Rectal smooth muscle tissue (tissue), 1 donor: ENCODE measurements around the gene BAG5.

ENCODE experiments used
- H3K27ac ChIP-seq: one replicate; pipeline ENCODE4 v1.7.0; 2013; ENCODE audit warnings: low read depth, low read length, inconsistent platforms
- H3K27me3 ChIP-seq: one replicate; pipeline ENCODE4 v1.7.0; 2013; ENCODE audit warnings: low read length; ENCODE audit not compliant: control insufficient read depth, insufficient read depth
- H3K36me3 ChIP-seq: one replicate; pipeline ENCODE4 v1.7.0; 2013; ENCODE audit warnings: low read length; ENCODE audit not compliant: control insufficient read depth, insufficient read depth
- H3K4me1 ChIP-seq: one replicate; pipeline ENCODE4 v1.7.0; 2013; ENCODE audit warnings: low read length; ENCODE audit not compliant: control insufficient read depth, insufficient read depth
- H3K4me3 ChIP-seq: one replicate; pipeline ENCODE4 v1.7.0; 2013; ENCODE audit warnings: low read length
- H3K9ac ChIP-seq: one replicate; pipeline ENCODE4 v1.7.0; 2013; ENCODE audit warnings: low read length

Gene BAG5

DNA sequence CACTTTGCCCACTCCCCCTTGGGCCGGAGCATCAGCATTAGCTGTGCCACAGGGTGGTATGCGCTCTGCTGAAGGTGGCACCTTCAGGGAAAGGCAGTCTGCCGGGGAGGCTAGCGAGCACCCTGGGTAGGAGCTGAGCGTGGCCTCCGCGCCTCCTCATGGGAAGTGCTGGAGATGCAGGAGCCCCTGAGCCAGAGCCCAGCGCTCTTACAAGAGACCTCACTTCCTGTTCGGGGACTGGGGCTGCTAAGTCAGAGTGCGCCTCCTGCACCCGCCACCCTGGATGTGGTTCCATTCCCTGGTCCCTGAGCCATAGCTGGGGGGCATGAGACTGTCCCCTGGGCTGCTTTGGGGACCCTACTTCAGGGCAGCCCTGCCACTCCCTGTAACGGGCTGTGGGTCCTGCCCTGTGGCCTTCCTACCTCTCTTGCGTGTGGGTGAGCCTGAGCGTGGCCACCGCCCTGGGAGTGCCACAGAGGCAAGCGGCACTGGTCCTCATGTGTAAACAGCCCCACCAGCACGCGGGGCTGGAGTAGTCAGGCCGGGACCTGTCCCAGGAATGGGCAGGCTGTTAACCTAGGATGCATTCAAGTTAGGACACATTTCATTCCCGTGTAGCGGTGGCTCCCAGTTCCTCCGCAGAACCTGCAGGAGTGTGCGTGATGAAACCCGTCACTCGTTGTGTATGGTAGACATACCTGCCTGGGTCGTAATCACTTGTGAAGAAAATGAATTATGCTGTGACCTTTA is 19.7 kb upstream of the BAG5 start:
- H3K27ac ChIP-seq: no peak overlapping the region
- no peaks in the 10 kb centered on the region for H3K27me3 ChIP-seq
- H3K36me3 ChIP-seq: no peaks in the 10 kb centered on the region
- H3K4me3 ChIP-seq: no peak overlapping the region
- H3K9ac ChIP-seq: no peak overlapping the region
- peaks cover 1% of the 10 kb centered on the region for H3K4me1 ChIP-seq

DNA sequence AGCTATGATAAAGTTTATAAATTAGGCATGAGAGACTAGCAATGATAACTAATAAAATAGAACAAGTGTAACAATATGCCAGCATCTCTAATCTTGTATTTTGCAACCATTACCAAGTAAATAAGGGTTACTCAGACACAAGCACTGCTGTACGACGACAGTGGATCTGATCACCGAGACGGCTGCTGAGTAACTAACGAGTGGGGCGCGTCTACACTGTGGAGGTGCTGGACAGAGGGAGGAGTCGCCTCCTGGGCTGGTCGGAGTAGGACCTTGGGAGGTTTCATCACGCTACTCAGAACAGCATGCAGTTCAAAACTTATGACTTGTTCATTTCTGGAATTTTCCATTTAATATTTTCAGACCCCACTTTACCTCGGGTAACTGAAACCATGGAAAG is 18.7 kb upstream of the BAG5 start:
- Histone ChIP-seq H3K27me3 (no peaks in the 10 kb centered on the region), H3K27ac (no peak overlapping the region), H3K4me1 (peaks cover 10% of the 10 kb centered on the region), H3K36me3 (no peaks in the 10 kb centered on the region), H3K9ac (no peak overlapping the region), H3K4me3 (no peak overlapping the region)

DNA sequence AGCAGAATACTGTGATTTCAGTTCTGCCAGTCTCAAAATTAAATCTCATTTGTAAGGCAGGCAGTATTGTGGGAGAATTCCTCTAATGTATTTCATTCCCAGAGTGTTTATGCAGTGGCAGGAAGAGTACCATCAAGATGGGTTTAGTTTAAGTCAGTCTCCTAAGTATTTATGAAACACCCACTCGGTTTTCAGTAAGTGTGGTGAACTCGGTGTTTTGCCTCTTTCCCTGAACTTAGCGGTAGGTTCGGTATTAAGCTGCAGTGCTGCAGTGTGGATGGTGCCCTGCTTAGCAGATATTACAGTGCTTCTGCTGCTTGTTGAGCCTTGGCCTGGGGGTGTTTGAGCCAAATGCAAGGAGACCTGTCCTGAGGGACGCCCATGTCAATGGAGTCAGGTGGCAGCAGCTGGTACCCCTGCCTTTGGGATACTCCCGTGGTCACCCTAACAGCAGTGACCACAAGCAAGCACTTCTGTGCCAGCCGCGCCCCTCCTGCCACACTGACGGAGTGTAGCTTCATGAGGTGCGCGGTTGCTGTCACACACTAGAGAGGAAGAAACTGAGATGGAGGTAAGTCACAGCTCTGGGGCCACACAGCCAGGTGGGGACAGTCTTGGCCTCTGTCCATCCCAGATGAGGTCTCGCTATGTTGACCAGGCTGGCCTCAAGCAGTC is 16.1 kb upstream of the BAG5 start:
- H3K27ac ChIP-seq: no peak overlapping the region
- peaks cover 10% of the 10 kb centered on the region for H3K36me3 ChIP-seq
- H3K4me1 ChIP-seq: peaks cover 13% of the 10 kb centered on the region
- H3K27me3 ChIP-seq: no peaks in the 10 kb centered on the region
- H3K9ac ChIP-seq: no peak overlapping the region
- H3K4me3 ChIP-seq: no peak overlapping the region

DNA sequence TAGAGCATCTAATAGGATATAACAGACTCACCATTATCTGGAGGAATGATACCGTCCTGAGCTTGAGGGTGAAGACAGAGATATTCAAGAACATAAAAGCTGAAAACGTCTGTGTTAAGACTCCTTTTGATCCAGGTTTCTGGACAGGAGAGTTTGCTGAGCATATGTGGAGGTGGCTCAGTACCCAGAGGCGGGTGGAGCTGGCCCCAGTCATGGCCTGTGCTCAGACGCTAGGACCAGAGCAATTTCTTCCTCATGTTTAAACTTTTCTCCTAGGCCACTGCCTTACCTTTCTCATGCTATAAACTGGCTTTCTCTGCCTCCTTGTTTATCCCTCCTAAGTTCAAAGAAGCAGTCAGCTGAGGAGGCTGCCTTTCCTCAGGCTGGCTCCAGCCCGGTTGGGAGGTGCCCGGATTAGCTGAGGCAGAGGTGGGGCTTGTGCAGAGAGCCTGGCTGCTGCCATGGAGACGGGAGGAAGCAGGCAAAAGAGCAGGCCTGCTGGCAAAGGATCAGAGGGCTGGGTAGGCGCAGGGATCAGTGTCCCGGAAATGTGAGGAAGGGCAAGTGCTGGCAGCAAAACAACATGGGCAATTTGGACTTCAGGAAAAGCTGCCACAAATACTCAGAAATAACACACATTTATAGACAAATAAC is 14.0 kb upstream of the BAG5 start:
- Histone ChIP-seq H3K36me3 (peaks cover 10% of the 10 kb centered on the region), H3K27ac (peak overlapping the region; percentile 74), H3K9ac (no peak overlapping the region), H3K4me1 (peaks cover 13% of the 10 kb centered on the region), H3K27me3 (no peaks in the 10 kb centered on the region), H3K4me3 (peak overlapping the region; percentile 5)

GRCh38 chr14:103574707-103575285 is 12.3 kb upstream of the BAG5 start:
- H3K4me3 ChIP-seq: no peak overlapping the region
- H3K27ac ChIP-seq: peak overlapping the region; percentile 1
- H3K4me1 ChIP-seq: peaks cover 16% of the 10 kb centered on the region
- H3K36me3 ChIP-seq: peaks cover 10% of the 10 kb centered on the region
- no peak overlapping the region for H3K9ac ChIP-seq
- H3K27me3 ChIP-seq: no peaks in the 10 kb centered on the region

DNA sequence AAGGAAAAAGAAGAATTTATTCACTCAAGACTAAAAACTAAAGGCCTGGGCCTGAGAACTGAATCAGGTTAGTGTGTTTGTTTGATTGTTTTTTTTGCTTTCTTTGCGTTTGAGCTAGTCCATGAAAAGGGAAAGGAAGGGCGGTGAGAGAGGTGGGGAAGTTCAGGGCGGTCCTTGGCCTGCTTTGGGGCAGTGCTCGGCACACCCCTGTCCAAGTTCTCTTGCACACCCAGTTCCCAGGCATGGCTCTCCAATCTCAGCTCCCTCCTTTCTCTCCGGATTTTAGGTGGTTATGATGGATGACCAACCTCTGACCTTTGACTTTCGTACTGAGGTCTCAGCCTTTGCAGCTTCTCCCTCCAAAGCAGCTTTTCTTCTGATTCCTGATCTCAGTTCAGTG is 11.6 kb upstream of the BAG5 start:
- Histone ChIP-seq H3K4me3 (no peak overlapping the region), H3K9ac (no peak overlapping the region), H3K27me3 (no peaks in the 10 kb centered on the region), H3K36me3 (peaks cover 10% of the 10 kb centered on the region), H3K27ac (no peak overlapping the region), H3K4me1 (peaks cover 16% of the 10 kb centered on the region)

DNA sequence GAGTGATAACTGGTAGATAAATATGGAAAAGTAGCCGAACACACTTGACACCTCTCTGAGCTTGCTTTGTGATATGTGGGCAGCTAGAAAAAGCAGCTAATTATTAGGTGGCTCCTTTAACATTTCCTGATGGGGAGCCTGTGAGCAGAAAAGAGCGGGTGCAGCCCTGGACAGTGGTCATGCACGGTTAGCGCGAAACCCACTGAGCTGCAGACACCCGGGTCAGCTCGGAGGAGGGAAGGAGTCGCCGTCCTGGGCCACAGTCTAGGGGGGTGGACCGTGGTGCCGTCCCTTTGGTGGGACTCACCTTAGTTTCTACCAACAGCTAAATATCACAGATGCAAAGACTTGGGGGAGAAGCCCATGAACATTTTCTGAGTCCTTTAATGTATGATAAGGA is 7.0 kb upstream of the BAG5 start:
- Histone ChIP-seq H3K27me3 (no peaks in the 10 kb centered on the region), H3K36me3 (peaks cover 4% of the 10 kb centered on the region), H3K4me3 (no peak overlapping the region), H3K9ac (no peak overlapping the region), H3K4me1 (peaks cover 2% of the 10 kb centered on the region), H3K27ac (no peak overlapping the region)

GRCh38 chr14:103568952-103569351 is 6.5 kb upstream of the BAG5 start:
- Histone ChIP-seq H3K4me1 (peaks cover 2% of the 10 kb centered on the region), H3K9ac (no peak overlapping the region), H3K27me3 (no peaks in the 10 kb centered on the region), H3K4me3 (no peak overlapping the region), H3K27ac (no peak overlapping the region), H3K36me3 (no peaks in the 10 kb centered on the region)

GRCh38 chr14:103563844-103564505 is 1.5 kb upstream of the BAG5 start:
- H3K4me1 ChIP-seq: peaks cover 12% of the 10 kb centered on the region
- no peak overlapping the region for H3K9ac ChIP-seq
- no peaks in the 10 kb centered on the region for H3K36me3 ChIP-seq
- no peak overlapping the region for H3K27ac ChIP-seq
- H3K4me3 ChIP-seq: peak overlapping the region; percentile 94
- H3K27me3 ChIP-seq: no peaks in the 10 kb centered on the region

GRCh38 chr14:103563226-103563620 is 766 bp upstream of the BAG5 start:
- H3K4me1 ChIP-seq: peaks cover 16% of the 10 kb centered on the region
- H3K4me3 ChIP-seq: peak overlapping the region; percentile 94
- H3K27me3 ChIP-seq: no peaks in the 10 kb centered on the region
- peak overlapping the region; percentile 95 for H3K27ac ChIP-seq
- H3K9ac ChIP-seq: peak overlapping the region; percentile 47
- peaks cover under 1% of the 10 kb centered on the region for H3K36me3 ChIP-seq

- Histone ChIP-seq H3K4me1 (peaks cover 22% of the 10 kb centered on the region), H3K27me3 (no peaks in the 10 kb centered on the region), H3K9ac (peak overlapping the region; percentile 86), H3K4me3 (peak overlapping the region; percentile 94), H3K36me3 (peaks cover 2% of the 10 kb centered on the region), H3K27ac (peak overlapping the region; percentile 95)
Observed at GRCh38 chr14:103562179-103562428, 353 bp downstream of the BAG5 start.
